Muscle of leg (tissue), 16 donors: ENCODE results near the gene CCL26. TPM values are rescaled to one million over a fixed set of nuclear protein-coding genes. Genes with fewer than 3 reads are reported as not detected.

Experiments
- DNase-seq: peaks from one replicate; pipeline ENCODE4 v3.0.0; 2013
- H3K27ac ChIP-seq: one replicate; pipeline ENCODE4 v1.5.1; 2013; ENCODE audit warnings: mild to moderate bottlenecking, low read length, control low read depth
- H3K27me3 ChIP-seq: one replicate; pipeline ENCODE4 v1.6.1; 2013; ENCODE audit warnings: low read length; ENCODE audit not compliant: control insufficient read depth, insufficient read depth
- H3K36me3 ChIP-seq: one replicate; pipeline ENCODE4 v1.6.1; 2013; ENCODE audit warnings: low read length; ENCODE audit not compliant: control insufficient read depth, insufficient read depth
- H3K4me1 ChIP-seq: one replicate; pipeline ENCODE4 v1.6.1; 2013; ENCODE audit warnings: low read length; ENCODE audit not compliant: control insufficient read depth, insufficient read depth
- H3K4me3 ChIP-seq: one replicate; pipeline ENCODE4 v1.5.1; 2013; ENCODE audit warnings: low read length, control low read depth
- H3K9me3 ChIP-seq: replicated peaks from 2 replicates; pipeline ENCODE4 v1.6.1; 2013; ENCODE audit warnings: low read depth, low read length; ENCODE audit not compliant: control insufficient read depth
- WGBS: methylation state at CpG from one replicate; pipeline ENCODE4 v1.1.5; 2013; ENCODE audit warnings: missing lambda C conversion rate; ENCODE audit not compliant: insufficient coverage; 5-methylcytosine and 5-hydroxymethylcytosine counted together
- long read RNA-seq, 11 donors: transcript quantifications; one replicate each; lab custom pipeline, GENCODE V29; 2026
- polyA plus RNA-seq, 8 donors: library from polyadenylated mRNA; unstranded; fragments of 120-200 nt; gene quantifications; one replicate each; pipeline versions ENCODE4 v1.2.1 to v1.2.3, GENCODE V29; 2013; ENCODE audit warnings: inconsistent platforms in 1 of 8, low replicate concordance in 1 of 8; ENCODE audit not compliant: insufficient read length in 8 of 8, insufficient read depth in 1 of 8
- total RNA-seq: library from RNA; stranded (reverse); fragments of 120-200 nt; gene quantifications from one replicate; pipeline ENCODE4 v1.2.4, GENCODE V29; 2013

The CCL26 gene, protein sequence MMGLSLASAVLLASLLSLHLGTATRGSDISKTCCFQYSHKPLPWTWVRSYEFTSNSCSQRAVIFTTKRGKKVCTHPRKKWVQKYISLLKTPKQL
- total RNA-seq = 0.84 TPM
- polyA plus RNA-seq = 1 to 10 TPM in 4 of 8 donors, under 1 TPM in 4; 0.61 to 1.6 (median 1.0) TPM
- long read RNA-seq, donor 1, partial matches to known transcripts = 0 of 1 reads
- long read RNA-seq, donor 1, other reads (novel, unspliced or antisense) = 0 of 1 reads
- long read RNA-seq, donor 2 = 0 reads
- long read RNA-seq, donor 3 = 0 reads
- long read RNA-seq, donor 4, partial matches to known transcripts = 0 of 1 reads
- long read RNA-seq, donor 4, other reads (novel, unspliced or antisense) = 0 of 1 reads
- long read RNA-seq, donor 5, partial matches to known transcripts = 0 of 3 reads
- long read RNA-seq, donor 5, other reads (novel, unspliced or antisense) = 0 of 3 reads
- long read RNA-seq, donor 6 = 0 reads
- long read RNA-seq, donor 7, partial matches to known transcripts = 0 of 2 reads
- long read RNA-seq, donor 7, other reads (novel, unspliced or antisense) = 0 of 2 reads
- long read RNA-seq, donor 8, partial matches to known transcripts = 0 of 2 reads
- long read RNA-seq, donor 8, other reads (novel, unspliced or antisense) = 0 of 2 reads
- long read RNA-seq, donor 9 = 0 reads
- long read RNA-seq, donor 10, partial matches to known transcripts = 0 of 1 reads
- long read RNA-seq, donor 10, other reads (novel, unspliced or antisense) = 0 of 1 reads
- long read RNA-seq, donor 11, partial matches to known transcripts = 0 of 1 reads
- long read RNA-seq, donor 11, other reads (novel, unspliced or antisense) = 0 of 1 reads

DNA sequence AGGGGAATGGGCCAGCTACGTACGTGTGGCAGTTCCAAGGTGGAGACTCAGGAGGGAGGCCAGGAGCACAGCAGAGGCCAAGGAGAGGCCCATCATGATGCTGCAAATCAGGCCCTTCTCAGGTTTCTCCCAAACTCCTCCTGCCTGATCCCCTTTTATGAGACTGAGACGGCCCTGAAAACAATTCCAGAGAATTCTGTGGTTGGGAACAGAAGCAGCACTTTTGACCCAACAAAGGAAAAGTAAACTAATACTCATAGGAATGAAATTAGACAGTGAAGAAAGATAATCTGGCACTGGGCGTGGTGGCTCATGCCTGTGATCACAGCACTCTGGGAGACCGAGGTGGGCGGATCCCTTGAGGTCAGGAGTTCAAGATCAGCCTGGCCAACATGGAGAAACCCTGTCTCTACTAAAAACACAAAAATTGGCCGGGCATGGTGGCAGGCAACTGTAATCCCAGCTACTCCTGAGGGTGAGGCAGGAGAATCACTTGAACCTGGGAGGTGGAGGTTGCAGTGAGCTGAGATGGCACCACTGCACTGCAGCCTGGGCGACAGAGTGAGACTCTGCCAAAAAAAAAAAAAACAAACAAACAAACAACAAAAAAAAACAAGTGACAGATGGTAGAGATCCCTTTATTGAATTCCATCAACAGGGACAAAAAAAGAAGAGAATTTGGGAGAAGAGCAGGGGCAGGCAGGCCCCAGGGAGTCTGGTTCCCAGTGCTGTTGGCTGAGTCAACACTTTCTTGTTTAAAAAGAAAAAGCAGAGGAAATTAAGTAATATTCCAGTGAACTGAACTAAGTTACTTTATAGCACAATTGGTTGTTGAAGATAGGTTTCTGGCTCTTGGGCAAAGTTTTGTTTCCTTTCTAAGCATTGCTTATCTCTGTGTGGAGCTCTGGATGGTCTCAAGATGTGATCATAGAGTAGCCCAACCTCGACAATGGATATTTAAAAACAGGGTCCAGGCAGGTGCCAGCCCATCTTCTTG is at the start of gene CCL26:
Gene CCL26 (minus strand): TSS at position 131 of the 997 bp plus-strand sequence. CDS start 35 bp downstream, at position 96.
- H3K4me3 ChIP-seq = no peak within 1 kb of the TSS
- peak; percentile 44 for DNase-seq
- no CpG with 5 or more reads among the region's 9 CpGs for WGBS
- H3K27ac ChIP-seq = no peak within 1 kb of the TSS
- H3K36me3 ChIP-seq = no peaks in the 10 kb centered on the region
- H3K9me3 ChIP-seq = no peaks in the 10 kb centered on the region
- peaks cover 8% of the 10 kb centered on the region for H3K4me1 ChIP-seq
- no peaks in the 10 kb centered on the region for H3K27me3 ChIP-seq

DNA sequence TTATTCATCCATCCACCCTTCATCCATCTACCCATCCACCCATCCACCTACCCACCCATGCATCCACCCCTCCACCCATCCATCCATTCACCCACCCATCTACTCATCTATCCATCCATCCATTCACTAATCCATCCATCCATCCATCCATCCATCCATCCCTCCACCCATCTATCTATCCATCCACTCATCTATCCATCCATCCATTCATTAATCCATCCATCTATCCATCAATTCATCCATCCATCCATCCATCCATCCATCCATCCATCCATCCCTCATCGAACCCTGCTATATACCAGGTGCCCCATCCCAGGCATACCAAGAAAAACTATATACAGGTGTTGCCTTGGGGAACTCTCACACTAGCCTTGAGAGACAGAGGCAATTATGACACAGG is 48.7 kb upstream of the CCL26 start:
- Histone ChIP-seq H3K27me3 (no peaks in the 10 kb centered on the region), H3K4me1 (no peaks in the 10 kb centered on the region), H3K9me3 (no peaks in the 10 kb centered on the region), H3K4me3 (no peak overlapping the region), H3K27ac (no peak overlapping the region), H3K36me3 (no peaks in the 10 kb centered on the region)
- no CpG with 5 or more reads among the region's 1 CpG for WGBS
- no peak for DNase-seq

DNA sequence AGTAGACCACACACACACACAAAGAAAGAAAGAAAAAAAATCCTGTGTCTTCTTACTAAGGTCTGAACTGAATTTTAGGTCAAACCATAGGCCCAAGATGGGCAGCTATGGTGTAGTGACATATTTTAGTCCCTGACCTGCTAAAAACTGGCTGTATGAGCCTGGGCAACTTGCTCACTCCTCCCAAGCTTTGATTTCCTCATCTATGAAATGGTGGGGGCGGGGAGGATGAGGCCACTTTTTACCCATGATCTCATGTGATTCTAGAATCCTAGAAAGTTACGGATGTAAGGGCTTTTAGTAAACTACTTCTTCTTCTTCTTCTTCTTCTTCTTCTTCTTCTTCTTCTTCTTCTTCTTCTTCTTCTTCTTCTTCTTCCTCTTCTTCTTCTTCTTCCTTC is 47.7 kb upstream of the CCL26 start:
- Histone ChIP-seq H3K36me3 (no peaks in the 10 kb centered on the region), H3K4me1 (peaks cover 2% of the 10 kb centered on the region), H3K27me3 (no peaks in the 10 kb centered on the region), H3K9me3 (no peaks in the 10 kb centered on the region), H3K4me3 (no peak overlapping the region), H3K27ac (no peak overlapping the region)
- no CpG with 5 or more reads among the region's 2 CpGs for WGBS
- DNase-seq = peak; percentile 29

DNA sequence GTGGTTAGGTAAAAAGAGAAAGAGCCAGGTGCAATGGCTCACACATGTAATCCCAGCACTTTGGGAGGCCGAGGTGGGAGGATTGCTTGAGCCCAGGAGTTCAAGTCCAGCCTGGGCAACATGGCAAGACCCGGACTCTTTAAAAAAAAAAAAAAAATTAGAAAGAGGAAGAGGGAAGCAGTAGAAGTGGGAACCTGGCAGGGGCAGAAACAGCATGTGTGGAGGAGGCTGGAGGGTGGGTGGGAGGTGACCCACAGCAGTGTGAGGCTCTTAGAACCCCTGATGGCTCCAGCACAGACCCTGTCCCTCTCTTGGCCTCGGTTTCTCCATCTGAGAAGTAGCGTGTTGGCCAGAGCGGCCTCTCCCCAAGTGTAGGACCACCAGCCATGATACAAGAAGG is 46.5 kb upstream of the CCL26 start:
- Histone ChIP-seq H3K4me1 (peaks cover 2% of the 10 kb centered on the region), H3K27me3 (peaks cover 2% of the 10 kb centered on the region), H3K9me3 (no peaks in the 10 kb centered on the region)

DNA sequence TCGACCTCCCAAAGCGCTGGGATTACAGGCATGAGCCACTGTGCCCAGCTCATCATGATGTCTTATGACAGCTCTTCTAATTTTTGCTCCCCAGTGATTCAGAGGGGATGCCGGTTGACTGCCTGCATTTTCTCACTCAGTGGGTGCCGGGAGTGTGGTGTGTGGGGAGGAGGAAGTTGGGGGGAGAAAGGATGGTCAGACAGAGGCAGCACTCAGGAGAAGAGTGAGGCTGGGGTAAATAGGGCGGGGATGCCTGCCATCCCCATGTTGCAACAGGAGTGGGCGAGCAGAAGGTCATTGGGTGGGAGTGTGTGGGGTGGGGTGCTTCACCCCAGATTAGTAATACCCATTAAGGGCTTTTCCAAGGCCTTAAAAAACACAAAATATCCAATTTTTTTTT is 45.1 kb upstream of the CCL26 start:
- no peak for DNase-seq
- H3K27me3 ChIP-seq = peaks cover 2% of the 10 kb centered on the region
- no peak overlapping the region for H3K27ac ChIP-seq
- WGBS = 90% methylated on average over 2 of the region's 6 CpGs
- H3K36me3 ChIP-seq = no peaks in the 10 kb centered on the region
- H3K9me3 ChIP-seq = no peaks in the 10 kb centered on the region
- H3K4me3 ChIP-seq = no peak overlapping the region
- peaks cover 2% of the 10 kb centered on the region for H3K4me1 ChIP-seq

More for the DNA sequence above, 46.5 kb upstream of the CCL26 start:
- no peaks in the 10 kb centered on the region for H3K36me3 ChIP-seq
- no CpG with 5 or more reads among the region's 5 CpGs for WGBS
- no peak overlapping the region for H3K4me3 ChIP-seq
- DNase-seq = no peak
- no peak overlapping the region for H3K27ac ChIP-seq

DNA sequence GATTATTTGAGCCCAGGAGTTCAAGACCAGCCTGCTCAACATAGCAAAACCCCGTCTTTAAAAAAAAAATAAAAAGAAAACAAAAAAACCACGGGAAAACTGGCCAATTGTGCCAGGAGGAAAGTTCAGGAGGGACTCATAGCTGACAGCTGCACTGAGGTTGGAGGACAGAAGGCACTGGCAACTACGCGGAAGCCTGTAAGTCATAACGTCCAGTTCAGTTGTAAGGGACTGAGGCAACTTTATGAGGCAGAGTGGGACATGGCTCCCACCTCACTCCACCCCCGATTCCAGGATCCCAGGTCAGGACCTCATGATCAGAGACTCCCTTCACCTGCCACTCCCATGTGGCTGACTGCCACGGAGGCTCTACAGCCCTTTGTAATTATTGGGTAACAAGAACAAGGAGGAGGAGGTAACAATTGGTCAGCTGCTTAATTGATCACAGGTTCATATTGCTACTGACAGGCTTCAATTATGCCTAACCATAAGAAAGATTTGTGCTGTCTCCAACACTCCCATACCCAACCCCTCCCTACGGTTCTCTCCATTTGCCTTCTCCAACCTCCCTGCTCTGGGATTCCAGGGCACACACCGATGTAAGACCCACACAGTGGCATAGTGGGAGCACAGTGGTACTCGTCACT is 43.5 kb upstream of the CCL26 start:
- peaks cover 2% of the 10 kb centered on the region for H3K4me1 ChIP-seq
- H3K36me3 ChIP-seq = no peaks in the 10 kb centered on the region
- no peak overlapping the region for H3K27ac ChIP-seq
- H3K27me3 ChIP-seq = peaks cover 2% of the 10 kb centered on the region
- 42% methylated on average over 3 of the region's 10 CpGs for WGBS
- H3K9me3 ChIP-seq = no peaks in the 10 kb centered on the region
- DNase-seq = no peak
- no peak overlapping the region for H3K4me3 ChIP-seq

DNA sequence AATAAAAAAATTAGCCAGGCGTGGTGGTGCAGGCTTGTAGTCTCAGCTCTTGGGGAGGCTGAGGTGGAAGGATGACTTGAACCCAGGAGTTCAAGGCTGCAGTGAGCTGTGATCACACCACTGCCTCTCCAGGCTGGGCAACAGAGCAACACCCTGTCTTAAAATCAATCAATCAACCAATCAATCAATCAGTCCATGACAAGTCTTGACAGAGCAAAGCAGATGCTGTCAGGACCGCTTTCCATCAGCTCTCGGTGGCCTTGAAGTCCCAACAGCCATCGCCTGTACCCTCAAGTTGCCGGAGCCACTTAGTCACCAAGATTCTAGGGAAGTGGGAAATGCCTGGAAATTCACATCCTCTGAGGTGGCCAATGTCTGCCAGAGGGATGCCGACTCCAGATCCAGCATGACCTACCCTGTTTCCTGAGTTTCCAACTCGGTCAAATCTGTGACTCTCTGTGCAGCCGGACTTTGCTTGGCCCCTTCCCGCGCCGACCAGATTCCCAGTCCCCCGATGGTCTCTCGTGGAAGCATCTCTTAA is 42.5 kb upstream of the CCL26 start:
- H3K4me3 ChIP-seq = no peak overlapping the region
- WGBS = 73% methylated on average over 5 of the region's 13 CpGs
- H3K27ac ChIP-seq = no peak overlapping the region
- H3K9me3 ChIP-seq = no peaks in the 10 kb centered on the region
- no peaks in the 10 kb centered on the region for H3K36me3 ChIP-seq
- peaks cover 2% of the 10 kb centered on the region for H3K4me1 ChIP-seq
- no peak for DNase-seq
- H3K27me3 ChIP-seq = peaks cover 2% of the 10 kb centered on the region

DNA sequence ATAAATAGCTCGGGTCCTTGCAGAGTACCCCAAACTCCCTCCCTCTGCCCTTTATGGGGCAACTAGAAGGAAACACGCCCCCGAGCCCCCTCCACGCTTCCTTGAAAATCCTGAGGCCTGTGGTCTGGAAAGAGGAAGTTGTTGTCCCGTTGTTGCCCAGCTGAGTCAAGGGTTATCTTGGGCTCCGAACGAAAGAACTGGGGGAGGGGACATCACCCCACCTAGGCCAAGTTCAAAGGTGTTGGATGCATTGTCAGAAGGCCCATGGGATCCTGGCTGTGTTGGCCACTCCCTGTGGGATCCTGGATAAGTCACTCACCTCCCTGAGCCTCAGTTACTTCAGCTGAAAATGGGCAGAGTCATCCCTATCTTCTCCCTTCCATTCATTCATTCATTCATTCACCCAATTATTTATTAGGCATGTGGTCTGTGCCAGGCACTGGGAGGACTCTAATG is 41.8 kb upstream of the CCL26 start, which contains the start of gene CCL24:
Gene CCL24 (minus strand): TSS at position 26 of the 456 bp plus-strand sequence. CDS start 91 bp downstream, outside the sequence.
- Histone ChIP-seq H3K9me3 (no peaks in the 10 kb centered on the region), H3K36me3 (no peaks in the 10 kb centered on the region), H3K27ac (no peak within 1 kb of the TSS), H3K4me3 (no peak within 1 kb of the TSS), H3K27me3 (peaks cover 2% of the 10 kb centered on the region), H3K4me1 (peaks cover 2% of the 10 kb centered on the region)
- WGBS = 56% methylated on average over 4 of the region's 7 CpGs
- peak; percentile 36 for DNase-seq

DNA sequence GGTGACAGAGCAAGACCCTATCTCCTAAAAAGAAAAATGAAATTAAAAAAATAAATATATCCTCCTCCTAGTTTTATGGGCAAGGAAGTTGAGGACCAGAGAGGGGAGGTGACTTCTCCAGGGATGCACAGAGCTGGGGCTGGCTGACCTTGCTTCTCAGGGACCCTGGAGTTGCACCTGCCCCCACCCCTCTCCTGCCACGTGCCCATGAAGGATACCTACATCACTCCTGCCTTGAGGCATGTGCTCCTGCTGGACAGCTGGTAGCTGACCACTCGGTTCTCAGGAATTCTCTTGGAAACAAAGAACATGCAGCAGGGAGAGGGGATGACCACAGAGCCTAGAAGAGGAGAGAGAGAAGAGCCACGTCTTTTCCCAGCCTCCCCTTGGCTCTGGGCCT is 41.1 kb upstream of the CCL26 start:
- Histone ChIP-seq H3K4me1 (peaks cover 2% of the 10 kb centered on the region), H3K4me3 (no peak overlapping the region), H3K9me3 (no peaks in the 10 kb centered on the region), H3K36me3 (no peaks in the 10 kb centered on the region), H3K27me3 (peaks cover 2% of the 10 kb centered on the region), H3K27ac (no peak overlapping the region)
- DNase-seq = no peak
- WGBS = 20% methylated on average over 2 of the region's 3 CpGs
